ENCODE measurements around the gene EXOC3L4. TPM values are rescaled to one million over a fixed set of nuclear protein-coding genes. Genes with fewer than 3 reads are reported as not detected.

EXOC3L4 gene
- total and polyA plus RNA-seq, 8 donors, result 1.3 to 82.8 (median 16.2) TPM

- peaks cover 7 to 73% (median 52%) of the 10 kb centered on the region in 4 donors for H3K36me3 ChIP-seq
- 87 to 92% (median 88%) methylated on average over 20 to 26 of the region's 26 CpGs for WGBS, 5 donors
- H3K4me3 ChIP-seq, result no peak overlapping the region
- intact Hi-C loops (cut with DNase I; ENCODE audit: low total_unique reads), result no loop called here
- TF ChIP-seq CTCF (IDR thresholded peaks at IDR 0.05), result no peak
- no peak for TF ChIP-seq EP300 (IDR thresholded peaks at IDR 0.05)
- TF ChIP-seq POLR2AphosphoS5 (IDR thresholded peaks at IDR 0.05), result no peak
- TF ChIP-seq POLR2A (IDR thresholded peaks at IDR 0.05), result no peak
- H3K4me1 ChIP-seq, result peaks cover 32 to 72% (median 64%) of the 10 kb centered on the region in 4 donors
- no peaks in the 10 kb centered on the region for H3K9me3 ChIP-seq
- no peaks in the 10 kb centered on the region for H3K27me3 ChIP-seq
- peak overlapping the region in 3 of 5 donors; percentile 3 to 62 (median 38) for H3K27ac ChIP-seq
- peak in 1 of 2 donors; percentile 4 for DNase-seq
Measured at GRCh38 chr14:103130017-103130764, 35.7 kb downstream of the EXOC3L4 start.

- TF ChIP-seq POLR2AphosphoS5 (IDR thresholded peaks at IDR 0.05), result no peak
- TF ChIP-seq POLR2A (IDR thresholded peaks at IDR 0.05), result no peak
- TF ChIP-seq CTCF (IDR thresholded peaks at IDR 0.05), result no peak
- TF ChIP-seq EP300 (IDR thresholded peaks at IDR 0.05), result no peak
- H3K4me3 ChIP-seq, result no peak overlapping the region
- H3K36me3 ChIP-seq, result peaks cover 10 to 80% (median 60%) of the 10 kb centered on the region in 4 donors
- no peaks in the 10 kb centered on the region for H3K27me3 ChIP-seq
- DNase-seq, result peak in 1 of 2 donors; percentile 76
- peak overlapping the region in 3 of 5 donors; percentile 3 to 62 (median 38) for H3K27ac ChIP-seq
- intact Hi-C loops (cut with DNase I; ENCODE audit: low total_unique reads), result no loop called here
- no peaks in the 10 kb centered on the region for H3K9me3 ChIP-seq
- peaks cover 32 to 64% (median 58%) of the 10 kb centered on the region in 4 donors for H3K4me1 ChIP-seq
- 52 to 73% (median 66%) methylated on average over 8 of the region's 8 CpGs for WGBS, 5 donors
Measured at GRCh38 chr14:103130965-103131364, 36.4 kb downstream of the EXOC3L4 start.

- no peak for TF ChIP-seq EP300 (IDR thresholded peaks at IDR 0.05)
- TF ChIP-seq POLR2AphosphoS5 (IDR thresholded peaks at IDR 0.05), result no peak
- TF ChIP-seq POLR2A (IDR thresholded peaks at IDR 0.05), result no peak
- no peak for TF ChIP-seq CTCF (IDR thresholded peaks at IDR 0.05)
- Histone ChIP-seq H3K4me3 (no peak overlapping the region), H3K27ac (peak overlapping the region in 2 of 5 donors; percentile 8 to 62), H3K27me3 (no peaks in the 10 kb centered on the region), H3K36me3 (peaks cover 10 to 87% (median 63%) of the 10 kb centered on the region in 4 donors), H3K4me1 (peaks cover 27 to 58% (median 52%) of the 10 kb centered on the region in 4 donors), H3K9me3 (no peaks in the 10 kb centered on the region)
- intact Hi-C loops (cut with DNase I; ENCODE audit: low total_unique reads), result no loop called here
- 80 to 96% (median 92%) methylated on average over 2 to 9 of the region's 9 CpGs for WGBS, 5 donors
- peak in 1 of 2 donors; percentile 4 for DNase-seq
Measured at GRCh38 chr14:103131580-103131979, 37.1 kb downstream of the EXOC3L4 start.

GRCh38 chr14:103132381-103133209 lies 38.1 kb downstream of the EXOC3L4 start:
- intact Hi-C loops (cut with DNase I; ENCODE audit: low total_unique reads), result no loop called here
- H3K36me3 ChIP-seq, result peaks cover 10 to 88% (median 62%) of the 10 kb centered on the region in 4 donors
- peak in 1 of 2 donors; percentile 58 for DNase-seq
- peak overlapping the region in 3 of 5 donors; percentile 2 to 62 (median 8) for H3K27ac ChIP-seq
- TF ChIP-seq CTCF (IDR thresholded peaks at IDR 0.05), result no peak
- TF ChIP-seq POLR2AphosphoS5 (IDR thresholded peaks at IDR 0.05), result no peak
- no peak for TF ChIP-seq EP300 (IDR thresholded peaks at IDR 0.05)
- TF ChIP-seq POLR2A (IDR thresholded peaks at IDR 0.05), result no peak
- peaks cover 20 to 60% (median 48%) of the 10 kb centered on the region in 4 donors for H3K4me1 ChIP-seq
- H3K9me3 ChIP-seq, result no peaks in the 10 kb centered on the region
- H3K27me3 ChIP-seq, result no peaks in the 10 kb centered on the region
- WGBS, 5 donors, result 67 to 84% (median 76%) methylated on average over 33 to 39 of the region's 39 CpGs
- no peak overlapping the region for H3K4me3 ChIP-seq
